ENCODE data around the gene ACTL8. TPM values are rescaled to one million over a fixed set of nuclear protein-coding genes. Genes with fewer than 3 reads are reported as not detected.

ACTL8 gene
- total and polyA plus RNA-seq, 2 donors from 2014 or later, result not detected

- H3K9ac ChIP-seq (ENCODE audit: low read length in 3 of 3), result no peak overlapping the region
- no peak for FAIRE-seq
- peak in 1 of 5 donors; percentile 10 for DNase-seq
- no peaks in the 10 kb centered on the region for H3K4me1 ChIP-seq (ENCODE audit: control insufficient read depth in 2 of 3, insufficient read depth in 2 of 3, low read depth in 1 of 3, low read length in 3 of 3)
- H3K27me3 ChIP-seq (ENCODE audit: control insufficient read depth, insufficient read depth, low read length), result no peaks in the 10 kb centered on the region
- intact Hi-C loops (cut with DNase I), result no loop called here
- H3K9me3 ChIP-seq (ENCODE audit: control insufficient read depth in 2 of 3, insufficient read depth in 1 of 3, low read length in 3 of 3), result no peaks in the 10 kb centered on the region
- TF ChIP-seq CTCF (IDR thresholded peaks at IDR 0.05; ENCODE audit: borderline replicate concordance, extremely low read depth, insufficient read depth), result no peak
- no peak overlapping the region for H3K27ac ChIP-seq (ENCODE audit: low read depth in 2 of 2, low read length in 2 of 2)
- no peak overlapping the region for H3K4me3 ChIP-seq (ENCODE audit: low read length in 3 of 3)
- no peaks in the 10 kb centered on the region for H3K36me3 ChIP-seq (ENCODE audit: control insufficient read depth in 2 of 3, insufficient read depth in 3 of 3, low read length in 3 of 3)
These were observed 78.7 kb downstream of the ACTL8 start for GRCh38 chr1:17833661-17834501.

DNA sequence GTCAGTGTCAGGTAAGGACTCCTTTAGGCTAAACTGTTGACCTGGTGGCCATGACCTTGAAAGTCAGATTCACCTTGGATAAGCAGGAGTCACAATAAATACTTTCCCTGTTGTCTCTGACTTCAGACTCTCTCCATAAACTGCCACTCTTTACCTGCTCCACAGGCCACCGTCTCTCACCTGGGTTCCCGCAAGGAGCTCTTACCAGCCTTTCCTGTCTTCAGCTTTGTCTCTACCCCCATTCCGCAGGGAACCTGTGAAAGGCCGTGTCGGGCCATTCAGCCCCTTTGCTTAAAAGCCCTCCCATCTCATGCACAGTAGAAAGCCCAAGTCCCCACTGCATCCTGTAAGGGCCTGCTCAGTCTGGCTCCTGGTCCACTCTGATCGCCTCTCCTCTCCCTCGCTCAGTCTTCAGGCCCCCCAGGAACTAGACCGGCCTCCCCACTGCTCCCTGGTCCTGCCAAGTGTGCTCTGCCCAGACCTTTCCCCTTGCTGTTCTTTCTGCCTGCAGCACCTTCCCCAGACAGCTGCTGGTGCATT lies 79.5 kb downstream of the ACTL8 start:
- H3K27me3 ChIP-seq (ENCODE audit: control insufficient read depth, insufficient read depth, low read length), result no peaks in the 10 kb centered on the region
- no peak overlapping the region for H3K9ac ChIP-seq (ENCODE audit: low read length in 3 of 3)
- H3K4me3 ChIP-seq (ENCODE audit: low read length in 3 of 3), result no peak overlapping the region
- H3K36me3 ChIP-seq (ENCODE audit: control insufficient read depth in 2 of 3, insufficient read depth in 3 of 3, low read length in 3 of 3), result no peaks in the 10 kb centered on the region
- intact Hi-C loops (cut with DNase I), result no loop called here
- no peak for FAIRE-seq
- H3K27ac ChIP-seq (ENCODE audit: low read depth in 2 of 2, low read length in 2 of 2), result no peak overlapping the region
- no peaks in the 10 kb centered on the region for H3K9me3 ChIP-seq (ENCODE audit: control insufficient read depth in 2 of 3, insufficient read depth in 1 of 3, low read length in 3 of 3)
- H3K4me1 ChIP-seq (ENCODE audit: control insufficient read depth in 2 of 3, insufficient read depth in 2 of 3, low read depth in 1 of 3, low read length in 3 of 3), result no peaks in the 10 kb centered on the region
- peak in 1 of 5 donors; percentile 45 for DNase-seq
- TF ChIP-seq CTCF (IDR thresholded peaks at IDR 0.05; ENCODE audit: borderline replicate concordance, extremely low read depth, insufficient read depth), result no peak

- Histone ChIP-seq H3K9me3 (ENCODE audit: control insufficient read depth in 2 of 3, insufficient read depth in 1 of 3, low read length in 3 of 3) (no peaks in the 10 kb centered on the region), H3K27ac (ENCODE audit: low read depth in 2 of 2, low read length in 2 of 2) (no peak overlapping the region), H3K4me3 (ENCODE audit: low read length in 3 of 3) (no peak overlapping the region), H3K9ac (ENCODE audit: low read length in 3 of 3) (no peak overlapping the region), H3K4me1 (ENCODE audit: control insufficient read depth in 2 of 3, insufficient read depth in 2 of 3, low read depth in 1 of 3, low read length in 3 of 3) (no peaks in the 10 kb centered on the region), H3K36me3 (ENCODE audit: control insufficient read depth in 2 of 3, insufficient read depth in 3 of 3, low read length in 3 of 3) (no peaks in the 10 kb centered on the region), H3K27me3 (ENCODE audit: control insufficient read depth, insufficient read depth, low read length) (no peaks in the 10 kb centered on the region)
- FAIRE-seq, result no peak
- no peak for TF ChIP-seq CTCF (IDR thresholded peaks at IDR 0.05; ENCODE audit: borderline replicate concordance, extremely low read depth, insufficient read depth)
- intact Hi-C loops (cut with DNase I), result no loop called here
- peak in 4 of 5 donors; percentile 16 to 45 (median 22) for DNase-seq
These were observed 82.3 kb downstream of the ACTL8 start for GRCh38 chr1:17837233-17838030.

All from kidney (tissue), 14 donors.